Endodermal cell (in vitro differentiated cells): Measurements from ENCODE around the gene NCAPG2. TPM values are rescaled to one million over a fixed set of nuclear protein-coding genes. Genes with fewer than 3 reads are reported as not detected.
"Not testable (repeated sequence)": the region's sequence is repeated elsewhere in the genome, so short reads cannot be mapped to it uniquely, and the experiment has no call there.

Experiments used
- DNase-seq: peaks from one replicate; pipeline ENCODE4 v3.0.0-alpha.2; 2017
- H3K27ac ChIP-seq: 2 replicates; pipeline ENCODE4 v1.5.1; 2013; ENCODE audit warnings: mild to moderate bottlenecking, low read depth, low read length, moderate library complexity
- H3K27me3 ChIP-seq: 2 replicates; pipeline ENCODE4 v1.6.1; 2013; ENCODE audit warnings: mild to moderate bottlenecking, low read length, moderate library complexity; ENCODE audit not compliant: insufficient read depth, control insufficient read depth, poor library complexity, severe bottlenecking
- H3K36me3 ChIP-seq: 2 replicates; pipeline ENCODE4 v1.7.0; 2013; ENCODE audit warnings: mild to moderate bottlenecking, low read length, moderate library complexity; ENCODE audit not compliant: control insufficient read depth, insufficient read depth
- H3K4me1 ChIP-seq: one replicate; pipeline ENCODE4 v1.7.0; 2013; ENCODE audit warnings: low read length; ENCODE audit not compliant: control insufficient read depth, insufficient read depth
- H3K4me3 ChIP-seq: 2 replicates; pipeline ENCODE4 v1.5.1; 2013; ENCODE audit warnings: mild to moderate bottlenecking, low read length, moderate library complexity
- H3K9ac ChIP-seq: 2 replicates; pipeline ENCODE4 v1.6.1; 2013; ENCODE audit warnings: mild to moderate bottlenecking, low read length, moderate library complexity; ENCODE audit not compliant: poor library complexity, severe bottlenecking; ENCODE audit errors: extremely low read depth
- H3K9me3 ChIP-seq: 2 replicates; pipeline ENCODE4 v1.6.1; 2013; ENCODE audit warnings: mild to moderate bottlenecking, low read length, moderate library complexity; ENCODE audit not compliant: control insufficient read depth
- H3K27ac Mint-ChIP-seq: 2 replicates; pipeline ENCODE4 v1.8.0; 2020; ENCODE audit warnings: mixed read lengths
- H3K27me3 Mint-ChIP-seq: 2 replicates; pipeline ENCODE4 v1.8.0; 2021; ENCODE audit warnings: mild to moderate bottlenecking, mixed read lengths; ENCODE audit not compliant: insufficient read depth
- H3K36me3 Mint-ChIP-seq: 2 replicates; pipeline ENCODE4 v1.8.0; 2020; ENCODE audit warnings: low read depth, mixed read lengths
- H3K4me1 Mint-ChIP-seq: 2 replicates; pipeline ENCODE4 v1.8.0; 2020; ENCODE audit warnings: mixed read lengths
- H3K4me3 Mint-ChIP-seq: 2 replicates; pipeline ENCODE4 v1.8.0; 2020; ENCODE audit warnings: mild to moderate bottlenecking, moderate library complexity, mixed read lengths
- H3K9me3 Mint-ChIP-seq: 2 replicates; pipeline ENCODE4 v1.8.0; 2020; ENCODE audit warnings: mild to moderate bottlenecking, mixed read lengths
- CTCF ChIP-seq: fragments of 200-600 bp; sonication (generic); conservative IDR thresholded peaks from 2 replicates; pipeline ENCODE4 v1.5.0; 2021; ENCODE audit warnings: antibody characterized with exemption, mild to moderate bottlenecking
- WGBS, 2 experiments: methylation state at CpG; one replicate each; pipeline versions ENCODE4 v1.1.5 to v1.1.7; 2013; ENCODE audit warnings: missing lambda C conversion rate in 2 of 2, mixed read lengths in 1 of 2; ENCODE audit not compliant: insufficient coverage in 1 of 2, insufficient read length in 1 of 2; 5-methylcytosine and 5-hydroxymethylcytosine counted together
- total RNA-seq, 2 donors: library from RNA; stranded (reverse); fragmentation: NEBNext Ultra II Directional in 1 of 2; extraction: Animal tissue kit (Norgen Biotek cat#: 25700) in 1 of 2; gene quantifications; 2 replicates in 1 of 2; 3 replicates in 1 of 2; pipeline ENCODE4 v1.2.1, GENCODE V29; 2021

The NCAPG2 gene
- total RNA-seq, 2 donors from 2014 or later: 58.7 to 77.1 TPM

GRCh38 chr7:158631574-158632195 lies 72.9 kb downstream of the NCAPG2 start:
- no peak overlapping the region for H3K9ac ChIP-seq
- peak overlapping the region; percentile 33 for H3K27ac Mint-ChIP-seq
- H3K9me3 Mint-ChIP-seq: no peaks in the 10 kb centered on the region
- no peak overlapping the region for H3K4me3 ChIP-seq
- H3K36me3 Mint-ChIP-seq: peaks cover 40% of the 10 kb centered on the region
- no peaks in the 10 kb centered on the region for H3K4me1 ChIP-seq
- H3K27me3 ChIP-seq: no peaks in the 10 kb centered on the region
- no peak for DNase-seq
- H3K27ac ChIP-seq: no peak overlapping the region
- no peaks in the 10 kb centered on the region for H3K27me3 Mint-ChIP-seq
- TF ChIP-seq CTCF: no peak
- H3K36me3 ChIP-seq: peaks cover 25% of the 10 kb centered on the region
- 94 to 100% methylated on average over 1 to 3 of the region's 3 CpGs for WGBS, 2 experiments
- no peaks in the 10 kb centered on the region for H3K9me3 ChIP-seq
- H3K4me1 Mint-ChIP-seq: peaks cover 2% of the 10 kb centered on the region
- no peak overlapping the region for H3K4me3 Mint-ChIP-seq

DNA sequence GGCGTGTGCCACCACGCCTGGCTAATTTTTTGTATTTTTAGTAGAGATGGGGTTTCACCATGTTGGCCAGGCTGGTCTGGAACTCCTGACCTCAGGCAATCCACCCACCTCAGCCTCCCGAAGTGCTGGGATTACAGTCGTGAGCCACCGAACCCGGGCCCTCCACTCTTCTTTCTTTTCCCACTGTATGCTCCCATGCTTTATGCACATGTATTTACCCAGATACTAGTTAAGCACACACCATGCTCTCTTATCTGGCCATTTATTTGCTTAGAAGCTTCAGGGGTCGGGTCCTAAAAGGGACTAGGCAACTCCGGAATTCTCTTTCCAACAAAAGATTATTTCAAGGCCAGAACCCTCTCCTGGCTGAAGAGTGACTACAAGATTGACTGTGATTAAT lies 78.3 kb downstream of the NCAPG2 start:
- peaks cover 54% of the 10 kb centered on the region for H3K36me3 Mint-ChIP-seq
- H3K4me1 ChIP-seq, H3K9ac ChIP-seq, H3K9me3 Mint-ChIP-seq, H3K27ac ChIP-seq, H3K4me3 Mint-ChIP-seq, H3K27ac Mint-ChIP-seq, H3K4me1 Mint-ChIP-seq, H3K4me3 ChIP-seq, DNase-seq, H3K27me3 Mint-ChIP-seq, H3K27me3 ChIP-seq, H3K9me3 ChIP-seq: not testable (repeated sequence)
- peaks cover 18% of the 10 kb centered on the region for H3K36me3 ChIP-seq
- WGBS, 2 experiments: 90 to 92% methylated on average over 6 to 8 of the region's 8 CpGs

DNA sequence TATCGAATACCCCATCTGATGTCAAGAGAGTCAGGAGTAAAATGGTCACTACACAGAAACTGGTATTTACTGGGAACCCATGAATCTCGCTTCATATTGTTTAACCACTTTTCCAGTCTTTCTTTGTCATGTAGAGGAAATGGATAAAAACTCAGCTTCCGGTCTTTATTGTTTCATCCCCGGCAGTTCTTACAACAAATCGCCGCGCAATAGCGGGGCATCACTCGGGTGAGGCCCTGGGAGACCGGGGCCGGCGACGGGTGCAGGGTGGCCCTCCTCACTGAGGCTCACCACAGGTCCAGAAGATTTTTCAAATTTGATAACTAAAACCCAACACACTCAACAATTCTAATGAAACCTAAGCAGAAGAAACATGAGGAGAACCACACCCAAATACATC lies 81.4 kb downstream of the NCAPG2 start:
- Histone ChIP-seq H3K9ac (no peak overlapping the region), H3K27ac (no peak overlapping the region), H3K4me1 (no peaks in the 10 kb centered on the region), H3K27me3 (no peaks in the 10 kb centered on the region), H3K36me3 (peaks cover 3% of the 10 kb centered on the region), H3K4me3 (no peak overlapping the region), H3K9me3 (no peaks in the 10 kb centered on the region)
- Mint-ChIP-seq H3K27ac (no peak overlapping the region), H3K27me3 (no peaks in the 10 kb centered on the region), H3K4me1 (peaks cover 4% of the 10 kb centered on the region), H3K9me3 (no peaks in the 10 kb centered on the region), H3K36me3 (peaks cover 36% of the 10 kb centered on the region), H3K4me3 (no peak overlapping the region)
- no peak for DNase-seq
- WGBS, 2 experiments: 95 to 100% methylated on average over 3 to 13 of the region's 13 CpGs
- TF ChIP-seq CTCF: no peak
